ENCODE measurements around the gene KCNJ6.

- TF ChIP-seq CTCF (IDR thresholded peaks at IDR 0.05 in 4 of 5, conservative IDR thresholded peaks at IDR 0.05 in 1 of 5): no peak
- TF ChIP-seq POLR2A (IDR thresholded peaks at IDR 0.05): no peak
Measured at GRCh38 chr21:37623183-37623582, 293.1 kb downstream of the KCNJ6 start.
